Activated B cell treated with CpG ODN at 0.5 μM for 24 hours (primary cell): ENCODE data around the gene SSC4D. TPM values are rescaled to one million over a fixed set of nuclear protein-coding genes. Genes with fewer than 3 reads are reported as not detected.
"Not testable (repeated sequence)": the region's sequence is repeated elsewhere in the genome, so short reads cannot be mapped to it uniquely, and the experiment has no call there.

Source experiments
- ATAC-seq: fragments of 200-7000 bp; cut with Tn5 transposase; one replicate; pipeline ENCODE4 v1.10.0; 2021; ENCODE audit warnings: low read depth, mild to moderate bottlenecking, moderate library complexity
- CTCF ChIA-PET: fragments of 350-600 bp; sonication (Branson Sonifier 250); formaldehyde crosslinking; loops from one replicate; lab custom pipeline; 2021; ENCODE audit warnings: antibody characterized with exemption; lab: Charles Lee
- POLR2A ChIA-PET: fragments of 350-600 bp; sonication (Branson Sonifier 250); formaldehyde crosslinking; loops from one replicate; lab custom pipeline; 2021; ENCODE audit warnings: antibody characterized with exemption; lab: Charles Lee
- DNase-seq: peaks from one replicate; pipeline ENCODE4 v3.0.0; 2022
- H3K27ac Mint-ChIP-seq: one replicate; pipeline ENCODE4 v1.8.0; 2020; ENCODE audit warnings: mixed read lengths
- H3K27me3 Mint-ChIP-seq: one replicate; pipeline ENCODE4 v1.8.0; 2021; ENCODE audit warnings: mixed read lengths
- H3K36me3 Mint-ChIP-seq: one replicate; pipeline ENCODE4 v1.8.0; 2021; ENCODE audit warnings: low read depth, mixed read lengths
- H3K4me1 Mint-ChIP-seq: one replicate; pipeline ENCODE4 v1.8.0; 2021; ENCODE audit warnings: mixed read lengths
- H3K4me3 Mint-ChIP-seq: one replicate; pipeline ENCODE4 v1.8.0; 2020; ENCODE audit warnings: mild to moderate bottlenecking, mixed read lengths
- H3K9me3 Mint-ChIP-seq: one replicate; pipeline ENCODE4 v1.8.0; 2020; ENCODE audit warnings: mixed read lengths
- CTCF ChIP-seq: fragments of 200-600 bp; IDR thresholded peaks from one replicate; pipeline ENCODE4 v1.8.0; 2022; ENCODE audit warnings: antibody characterized with exemption, mild to moderate bottlenecking
- intact Hi-C: fragments of 100-400 bp; cut with micrococcal nuclease; formaldehyde crosslinking; loops from one replicate; pipeline ENCODE4 v1.15.1; 2024
- total RNA-seq: library from RNA; stranded (reverse); gene quantifications from 2 replicates; pipeline ENCODE4 v1.2.3, GENCODE V29; 2022

SSC4D gene
- total RNA-seq, 1 donor from 2014 or later = 0.55 TPM

GRCh38 chr7:76390092-76390491 lies 19.4 kb downstream of the SSC4D start:
- intact Hi-C loops = no loop called here
- H3K9me3 Mint-ChIP-seq = no peaks in the 10 kb centered on the region
- no peaks in the 10 kb centered on the region for H3K27me3 Mint-ChIP-seq
- no peak for TF ChIP-seq CTCF
- CTCF ChIA-PET = no interaction called here
- DNase-seq = no peak
- H3K36me3 Mint-ChIP-seq = no peaks in the 10 kb centered on the region
- peaks cover 30% of the 10 kb centered on the region for H3K4me1 Mint-ChIP-seq
- POLR2A ChIA-PET = no interaction called here
- ATAC-seq = no peak
- no peak overlapping the region for H3K4me3 Mint-ChIP-seq
- H3K27ac Mint-ChIP-seq = no peak overlapping the region

- H3K27ac Mint-ChIP-seq, CTCF ChIA-PET, H3K4me3 Mint-ChIP-seq, H3K36me3 Mint-ChIP-seq, H3K27me3 Mint-ChIP-seq, ATAC-seq, H3K9me3 Mint-ChIP-seq, intact Hi-C loops, POLR2A ChIA-PET, DNase-seq: not testable (repeated sequence)
- H3K4me1 Mint-ChIP-seq = peaks cover 23% of the 10 kb centered on the region
These were observed 21.7 kb downstream of the SSC4D start for GRCh38 chr7:76387789-76388188.

- intact Hi-C loops = no loop called here
- Mint-ChIP-seq H3K27ac (no peak overlapping the region), H3K4me3 (no peak overlapping the region), H3K27me3 (no peaks in the 10 kb centered on the region), H3K36me3 (no peaks in the 10 kb centered on the region), H3K4me1 (peaks cover 18% of the 10 kb centered on the region), H3K9me3 (no peaks in the 10 kb centered on the region)
- TF ChIP-seq CTCF = no peak
- ATAC-seq (no peak), DNase-seq (no peak)
- CTCF ChIA-PET = no interaction called here
- POLR2A ChIA-PET = interaction anchor here (0.6 kb wide), 1 partner anchor 11 kb away, joined by 3 read pairs; no protein-coding TSS in a partner anchor
These were observed 22.7 kb downstream of the SSC4D start for GRCh38 chr7:76386691-76387260.

GRCh38 chr7:76383089-76383944 lies 26.2 kb downstream of the SSC4D start:
- intact Hi-C loops = no loop called here
- ChIA-PET POLR2A (interaction anchor here (1.0 kb wide), 1 partner anchor 9 kb away, joined by 3 read pairs; no protein-coding TSS in a partner anchor), CTCF (no interaction called here)
- no peak for TF ChIP-seq CTCF
- H3K4me1 Mint-ChIP-seq = peaks cover 15% of the 10 kb centered on the region
- no peaks in the 10 kb centered on the region for H3K9me3 Mint-ChIP-seq
- DNase-seq = no peak
- H3K27me3 Mint-ChIP-seq = no peaks in the 10 kb centered on the region
- H3K27ac Mint-ChIP-seq = no peak overlapping the region
- no peak overlapping the region for H3K4me3 Mint-ChIP-seq
- no peak for ATAC-seq
- no peaks in the 10 kb centered on the region for H3K36me3 Mint-ChIP-seq

- Mint-ChIP-seq H3K9me3 (no peaks in the 10 kb centered on the region), H3K36me3 (no peaks in the 10 kb centered on the region), H3K27me3 (no peaks in the 10 kb centered on the region), H3K4me3 (no peak overlapping the region), H3K4me1 (peaks cover 10% of the 10 kb centered on the region), H3K27ac (no peak overlapping the region)
- CTCF ChIA-PET = no interaction called here
- POLR2A ChIA-PET = interaction anchor here (0.6 to 0.7 kb wide), 2 partner anchors 11 to 20 kb away, joined by 3 to 4 read pairs; no protein-coding TSS in a partner anchor
- DNase-seq = no peak
- intact Hi-C loops = no loop called here
- TF ChIP-seq CTCF = no peak
- ATAC-seq = no peak
These were observed 27.7 kb downstream of the SSC4D start for GRCh38 chr7:76381814-76382213.
